HG02884 (cell line): ENCODE data around the gene KCNJ5.

ENCODE experiments used
- ATAC-seq: cut with Tn5 transposase; IDR thresholded peaks from one replicate; pipeline ENCODE4 v1.9.1; 2021; ENCODE audit warnings: mild to moderate bottlenecking, moderate library complexity; ENCODE audit not compliant: unreplicated experiment

The KCNJ5 gene

DNA sequence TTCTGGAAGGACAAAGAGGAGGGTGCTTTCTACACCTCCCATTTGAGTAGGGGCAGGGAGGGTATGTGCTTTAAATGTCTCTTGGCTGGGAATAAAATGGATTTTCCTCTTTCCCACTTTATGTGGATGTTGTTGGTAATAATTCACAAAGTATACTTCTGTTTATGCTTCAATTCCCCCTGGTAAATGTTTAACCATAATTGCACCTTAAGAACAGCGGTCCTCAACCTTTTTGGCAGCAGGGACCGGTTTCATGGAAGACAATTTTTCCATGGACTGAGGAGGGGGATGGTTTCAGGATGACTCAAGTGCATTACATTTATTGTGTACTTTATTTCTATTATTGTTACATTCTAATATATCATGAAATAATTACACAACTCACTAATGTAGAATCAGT is 55.5 kb downstream of the KCNJ5 start:
- ATAC-seq = no peak

DNA sequence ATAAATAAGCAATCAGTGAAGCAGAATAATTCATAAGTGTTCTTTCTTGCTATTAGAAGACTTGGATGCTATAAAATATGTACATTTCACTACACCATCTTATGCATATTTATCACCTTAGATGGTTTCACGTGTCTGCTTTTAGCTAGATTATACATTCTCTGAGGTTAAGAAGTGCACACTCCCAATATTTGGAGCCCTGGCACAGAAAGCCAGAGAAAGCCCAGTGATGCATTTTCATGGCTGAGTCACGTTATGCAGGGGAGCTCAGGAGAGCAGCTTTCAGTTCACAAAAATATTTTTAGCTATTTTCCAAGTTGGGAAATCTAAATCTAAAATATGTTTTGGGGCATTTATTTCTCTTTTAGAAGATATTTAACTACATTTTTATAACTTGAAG is 56.6 kb downstream of the KCNJ5 start:
- no peak for ATAC-seq

- no peak for ATAC-seq
Observed at GRCh38 chr11:128948583-128948982, 57.4 kb downstream of the KCNJ5 start.

DNA sequence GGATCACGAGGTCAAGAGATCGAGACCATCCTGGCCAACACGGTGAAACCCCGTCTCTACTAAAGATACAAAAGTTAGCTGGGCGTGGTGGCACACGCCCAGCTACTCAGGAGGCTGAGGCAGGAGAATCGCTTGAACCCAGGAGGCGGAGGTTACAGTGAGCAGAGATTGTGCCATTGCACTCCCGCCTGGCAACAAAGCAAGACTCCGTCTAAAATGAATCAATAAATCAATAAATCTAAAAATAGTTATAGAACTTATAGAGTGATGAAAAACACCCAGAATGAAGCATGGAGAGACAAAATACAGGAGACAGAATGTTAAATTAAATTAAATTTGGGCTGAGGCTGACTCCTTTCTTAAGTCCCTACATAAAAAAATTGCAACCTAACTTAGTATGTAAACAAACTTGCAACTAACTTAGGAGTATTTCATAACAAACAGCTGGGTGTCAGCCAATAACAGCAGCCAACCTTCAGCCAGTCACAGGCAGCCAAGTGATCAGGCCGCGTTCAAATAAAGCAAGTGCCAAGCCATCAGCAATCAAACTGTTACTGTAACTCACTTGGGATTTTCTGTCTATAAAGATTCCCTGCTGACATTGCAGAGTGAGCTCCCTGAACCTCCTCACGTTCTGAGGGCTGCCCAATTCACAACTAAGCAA is 58.8 kb downstream of the KCNJ5 start:
- no peak for ATAC-seq

- ATAC-seq = no peak
Observed at GRCh38 chr11:128953151-128953550, 62.0 kb downstream of the KCNJ5 start.

DNA sequence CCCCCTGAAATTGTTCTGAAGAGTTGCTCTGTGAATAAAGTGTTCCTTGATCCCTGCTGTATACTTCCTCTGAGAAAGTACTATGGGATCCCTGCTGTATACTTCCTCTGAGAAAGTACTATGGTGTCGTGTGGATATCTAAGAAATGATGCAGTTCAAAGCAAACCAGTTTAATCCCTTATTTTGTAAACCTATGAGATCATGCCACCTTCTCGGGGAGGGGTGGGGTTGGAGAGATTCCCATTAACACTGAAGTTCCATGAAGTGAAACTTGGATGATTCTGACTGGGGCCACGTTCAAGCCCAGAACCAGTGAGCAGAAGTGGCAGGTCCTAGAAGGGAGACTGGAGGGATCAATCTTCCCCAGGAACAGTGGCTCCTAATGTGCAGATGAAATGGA is 64.5 kb downstream of the KCNJ5 start:
- no peak for ATAC-seq

GRCh38 chr11:128956401-128957201 is 65.4 kb downstream of the KCNJ5 start:
- ATAC-seq = peak; percentile 71

GRCh38 chr11:128957202-128957482 is 66.0 kb downstream of the KCNJ5 start:
- no peak for ATAC-seq

- no peak for ATAC-seq
Observed at GRCh38 chr11:128961645-128962044, 70.5 kb downstream of the KCNJ5 start.

DNA sequence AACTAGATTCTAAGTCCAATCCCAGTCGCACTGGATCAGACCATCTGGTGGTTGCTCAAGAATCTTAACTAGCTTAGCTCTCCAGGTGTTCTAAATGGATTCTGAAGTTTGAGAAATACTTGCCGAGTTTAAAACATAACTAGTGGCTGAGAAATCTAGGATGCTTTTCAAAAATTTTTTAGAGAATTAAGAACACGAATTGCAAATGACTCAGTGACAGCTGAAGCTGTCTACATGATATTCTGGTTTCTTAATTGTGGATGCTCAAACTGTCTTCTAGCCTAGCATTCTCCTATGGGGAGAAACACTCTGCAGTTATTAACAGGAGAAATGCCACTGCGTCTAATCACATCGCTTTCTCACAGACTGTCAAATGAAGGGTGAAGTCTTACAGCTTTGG is 71.7 kb downstream of the KCNJ5 start:
- no peak for ATAC-seq

DNA sequence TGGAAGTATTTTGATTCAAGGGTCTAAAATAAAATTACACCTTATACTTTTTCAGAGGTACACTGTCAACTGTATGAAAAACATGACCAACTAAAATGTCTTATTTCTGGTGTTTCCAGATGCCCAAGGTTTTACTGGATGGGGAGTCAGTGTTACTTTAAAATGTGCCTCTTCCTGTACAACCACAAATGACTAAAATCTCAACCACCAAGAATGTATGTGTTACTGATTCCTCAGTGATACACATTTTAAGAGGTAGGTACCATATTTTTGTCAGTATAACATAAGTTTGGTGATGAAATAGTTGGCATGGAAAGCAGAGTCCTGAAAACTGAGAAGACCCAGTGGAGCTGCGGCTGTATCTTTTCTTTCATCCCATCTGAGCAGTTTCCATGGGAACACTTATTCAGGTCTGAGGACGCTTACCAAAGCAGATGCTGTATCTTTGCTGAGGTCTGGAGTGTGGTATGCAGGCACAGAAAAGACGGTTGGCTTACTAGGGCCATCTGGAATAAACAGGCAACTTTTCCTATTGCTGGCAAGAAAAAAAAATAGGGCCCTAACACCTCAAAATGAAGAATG is 72.7 kb downstream of the KCNJ5 start:
- ATAC-seq = no peak

DNA sequence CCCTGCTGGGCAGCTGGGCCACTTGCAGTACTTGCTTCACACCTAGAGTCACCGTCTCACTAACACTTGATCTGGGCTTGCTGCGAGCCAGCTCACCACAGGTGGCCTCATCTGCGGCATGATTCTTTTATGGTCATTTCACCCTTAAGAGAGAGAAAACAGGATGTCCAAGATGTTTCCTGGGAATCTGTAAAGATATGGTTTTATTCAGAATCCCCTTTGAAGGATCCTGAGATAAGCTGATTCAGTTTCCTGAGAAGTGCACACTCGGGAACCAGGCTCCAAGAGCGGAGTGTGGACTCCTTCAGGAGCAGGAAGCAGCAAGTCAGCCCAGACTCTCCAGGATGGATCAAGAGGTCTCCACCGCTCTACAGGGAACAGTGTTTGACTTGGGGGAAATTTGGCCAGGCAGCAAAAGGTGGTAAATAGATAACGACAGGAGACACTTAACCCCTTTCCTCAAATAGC is 73.3 kb downstream of the KCNJ5 start:
- ATAC-seq = no peak

DNA sequence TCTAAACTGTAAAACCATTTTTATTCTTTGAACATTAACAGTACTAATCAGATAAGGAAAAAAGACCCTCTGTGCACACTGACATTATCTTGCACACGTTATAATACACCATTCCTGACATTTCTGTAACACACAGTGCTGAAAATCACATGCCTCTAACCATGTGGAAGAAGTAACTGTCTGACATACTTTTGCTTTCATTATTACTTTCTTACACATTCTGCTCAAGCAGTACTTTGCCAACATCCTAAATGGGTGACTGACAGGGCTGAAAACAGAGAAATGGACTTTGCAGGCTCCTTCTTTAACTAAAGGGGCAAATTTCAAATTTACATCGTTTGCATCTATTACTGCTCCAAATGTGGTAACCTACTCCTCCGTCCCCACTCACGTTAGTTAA is 74.3 kb downstream of the KCNJ5 start:
- peak; percentile 98 for ATAC-seq

DNA sequence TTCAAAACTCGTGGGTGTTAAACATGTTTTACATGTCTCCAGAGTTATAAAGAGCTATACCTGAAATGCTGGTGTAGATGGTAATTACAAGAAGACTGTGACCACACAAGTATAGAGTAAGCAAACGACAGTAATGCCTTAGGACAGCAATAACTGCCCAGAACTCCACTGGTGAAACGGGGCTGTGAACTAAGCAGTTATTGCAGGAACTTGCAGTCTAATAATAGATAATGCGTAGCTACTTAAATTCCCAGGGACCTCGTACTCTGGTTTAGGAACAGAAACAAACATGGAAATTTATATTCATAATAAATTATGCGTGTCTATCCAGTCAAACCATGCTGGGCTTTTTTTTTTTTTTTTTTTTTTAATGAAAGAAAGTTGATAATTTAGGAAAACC is 76.4 kb downstream of the KCNJ5 start:
- ATAC-seq = no peak

- no peak for ATAC-seq
Observed at GRCh38 chr11:128968916-128969315, 77.8 kb downstream of the KCNJ5 start.
